SK-N-SH (cell line): ENCODE measurements around the gene DNAJB8.

Source experiments
- CTCF ChIP-seq: fragments of 200-600 bp; sonication (generic); IDR thresholded peaks from 2 replicates; pipeline ENCODE4 v1.6.1; 2017; ENCODE audit warnings: antibody characterized with exemption, mild to moderate bottlenecking, moderate library complexity
- EP300 ChIP-seq, 2 experiments: IDR thresholded peaks; 2 replicates each; pipeline versions ENCODE4 v1.4.0 to v1.6.1; 2012; ENCODE audit warnings: borderline replicate concordance in 1 of 2, low read depth in 1 of 2, low read length in 1 of 2
- JUND ChIP-seq: IDR thresholded peaks from 2 replicates; pipeline ENCODE4 v1.4.0; 2012
- MAX ChIP-seq: IDR thresholded peaks from 2 replicates; pipeline ENCODE4 v1.4.0; 2012; ENCODE audit warnings: low read depth
- MXI1 ChIP-seq: IDR thresholded peaks from 2 replicates; pipeline ENCODE4 v1.6.1; 2012; ENCODE audit warnings: mild to moderate bottlenecking, low read depth, low read length, improper control_type of control experiment
- RAD21 ChIP-seq: IDR thresholded peaks from 2 replicates; pipeline ENCODE4 v1.6.1; 2012; ENCODE audit warnings: mild to moderate bottlenecking, low read length
- RFX5 ChIP-seq: IDR thresholded peaks from 2 replicates; pipeline ENCODE4 v1.6.1; 2012; ENCODE audit warnings: mild to moderate bottlenecking, improper control_type of control experiment, low read length
- USF2 ChIP-seq: fragments of 150-350 bp; IDR thresholded peaks from 2 replicates; pipeline ENCODE4 v1.6.1; 2017; ENCODE audit warnings: antibody characterized with exemption, low read length, low read depth, borderline replicate concordance
- YY1 ChIP-seq: IDR thresholded peaks from 2 replicates; pipeline ENCODE4 v1.4.0; 2012; ENCODE audit warnings: low read depth, mild to moderate bottlenecking

GRCh38 chr3:128488991-128489673, 22.4 kb upstream of the DNAJB8 start:
- TF ChIP-seq MXI1 (no peak), RAD21 (no peak), CTCF (no peak), MAX (no peak), RFX5 (no peak), USF2 (no peak), JUND (no peak), EP300 (IDR thresholded peaks at IDR 0.05; ENCODE audit: borderline replicate concordance in 1 of 2, low read depth in 1 of 2, low read length in 1 of 2) (no peak), YY1 (no peak)
